GM12874 (cell line): ENCODE measurements around the gene BTN2A1.

Experiments
- CTCF ChIP-seq: IDR thresholded peaks from 2 replicates; pipeline ENCODE4 v1.5.1; 2011; ENCODE audit warnings: low read depth, mild to moderate bottlenecking, control low read depth, low read length, moderate library complexity; ENCODE audit not compliant: insufficient read depth

Gene BTN2A1

GRCh38 chr6:26428206-26428605 is 29.5 kb upstream of the BTN2A1 start:
- no peak for TF ChIP-seq CTCF

- no peak for TF ChIP-seq CTCF
Observed at GRCh38 chr6:26430787-26431186, 27.0 kb upstream of the BTN2A1 start.

- no peak for TF ChIP-seq CTCF
Observed at GRCh38 chr6:26431258-26432172, 26.2 kb upstream of the BTN2A1 start.

GRCh38 chr6:26432627-26433201 is 25.0 kb upstream of the BTN2A1 start:
- TF ChIP-seq CTCF, result no peak

- no peak for TF ChIP-seq CTCF
Observed at GRCh38 chr6:26436018-26436417, 21.7 kb upstream of the BTN2A1 start.

- TF ChIP-seq CTCF, result no peak
Observed at GRCh38 chr6:26437550-26437949, 20.2 kb upstream of the BTN2A1 start.

GRCh38 chr6:26438000-26438399 is 19.8 kb upstream of the BTN2A1 start:
- TF ChIP-seq CTCF, result no peak
